ENCODE data around the gene HAPLN3. TPM values are rescaled to one million over a fixed set of nuclear protein-coding genes. Genes with fewer than 3 reads are reported as not detected.

Gene HAPLN3
- total RNA-seq, 1 experiment from 2014 or later: 42.4 TPM

DNA sequence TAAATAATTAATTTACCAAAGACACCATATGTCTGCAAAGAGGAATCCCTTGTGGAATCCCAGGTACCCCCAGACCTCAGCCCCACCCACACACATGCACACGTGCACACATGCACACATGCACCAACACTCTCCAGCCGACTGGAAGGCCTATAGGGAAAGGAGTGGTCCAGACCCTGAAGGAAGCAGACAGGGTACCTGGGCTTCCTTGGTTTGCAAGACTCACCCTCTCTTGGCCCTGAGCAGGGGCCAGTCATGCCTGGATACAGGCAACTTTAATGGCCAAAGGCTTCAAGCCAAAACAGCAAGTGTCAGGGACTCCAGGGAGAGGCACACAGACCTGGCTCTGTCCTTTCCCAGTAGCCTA is 8.9 kb upstream of the HAPLN3 start:
- no peak overlapping the region for H2AFZ ChIP-seq (ENCODE audit: low read length)
- H3K27ac ChIP-seq (ENCODE audit: insufficient read length, low read depth, low read length): no peak overlapping the region
- no peaks in the 10 kb centered on the region for H3K23me2 ChIP-seq (ENCODE audit: insufficient read length, low read depth, low read length, poor library complexity, severe bottlenecking)
- TF ChIP-seq, protein P1, sequence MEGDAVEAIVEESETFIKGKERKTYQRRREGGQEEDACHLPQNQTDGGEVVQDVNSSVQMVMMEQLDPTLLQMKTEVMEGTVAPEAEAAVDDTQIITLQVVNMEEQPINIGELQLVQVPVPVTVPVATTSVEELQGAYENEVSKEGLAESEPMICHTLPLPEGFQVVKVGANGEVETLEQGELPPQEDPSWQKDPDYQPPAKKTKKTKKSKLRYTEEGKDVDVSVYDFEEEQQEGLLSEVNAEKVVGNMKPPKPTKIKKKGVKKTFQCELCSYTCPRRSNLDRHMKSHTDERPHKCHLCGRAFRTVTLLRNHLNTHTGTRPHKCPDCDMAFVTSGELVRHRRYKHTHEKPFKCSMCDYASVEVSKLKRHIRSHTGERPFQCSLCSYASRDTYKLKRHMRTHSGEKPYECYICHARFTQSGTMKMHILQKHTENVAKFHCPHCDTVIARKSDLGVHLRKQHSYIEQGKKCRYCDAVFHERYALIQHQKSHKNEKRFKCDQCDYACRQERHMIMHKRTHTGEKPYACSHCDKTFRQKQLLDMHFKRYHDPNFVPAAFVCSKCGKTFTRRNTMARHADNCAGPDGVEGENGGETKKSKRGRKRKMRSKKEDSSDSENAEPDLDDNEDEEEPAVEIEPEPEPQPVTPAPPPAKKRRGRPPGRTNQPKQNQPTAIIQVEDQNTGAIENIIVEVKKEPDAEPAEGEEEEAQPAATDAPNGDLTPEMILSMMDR (conservative IDR thresholded peaks at IDR 0.05): no peak
- H3K79me1 ChIP-seq (ENCODE audit: insufficient read depth, low read depth, low read length, poor library complexity, severe bottlenecking): peaks cover 7% of the 10 kb centered on the region
- no peaks in the 10 kb centered on the region for H3K27me3 Mint-ChIP-seq (ENCODE audit: low read depth)
- H4K91ac ChIP-seq (ENCODE audit: insufficient read length, low read depth, low read length): no peak overlapping the region
- peaks cover 29 to 88% of the 10 kb centered on the region in 2 experiments for H3K4me1 Mint-ChIP-seq
- H3K9ac ChIP-seq (ENCODE audit: extremely low read depth, insufficient read length, low read length): no peak overlapping the region
- no peaks in the 10 kb centered on the region for H4K20me1 ChIP-seq (ENCODE audit: control insufficient read depth, insufficient read depth, insufficient read length)
- H3K18ac ChIP-seq (ENCODE audit: insufficient read length, low read depth, low read length): no peak overlapping the region
- H2BK120ac ChIP-seq (ENCODE audit: low read depth, low read length, poor library complexity, severe bottlenecking): no peak overlapping the region
- H3K4me2 ChIP-seq (ENCODE audit: insufficient read depth, insufficient read length, low read length): no peak overlapping the region
- H4K8ac ChIP-seq (replicated peaks; ENCODE audit: insufficient read length, low read depth, low read length): no peak overlapping the region
- H3K9me3 Mint-ChIP-seq: no peaks in the 10 kb centered on the region
- no peak overlapping the region for H2BK20ac ChIP-seq (ENCODE audit: low read depth, low read length, poor library complexity, severe bottlenecking)
- H4K5ac ChIP-seq (ENCODE audit: insufficient read length, low read depth, low read length): no peak overlapping the region
- peaks cover 78 to 98% (median 97%) of the 10 kb centered on the region in 3 experiments for H3K36me3 Mint-ChIP-seq (ENCODE audit: insufficient read depth in 1 of 3, low read depth in 3 of 3)
- H3K14ac ChIP-seq (ENCODE audit: insufficient read depth, low read length): no peak overlapping the region
- H3K79me2 ChIP-seq (ENCODE audit: insufficient read depth, low read length): no peaks in the 10 kb centered on the region; the same call in 1 of the 2 replicates
- H3K9me3 ChIP-seq (ENCODE audit: control insufficient read depth, low read depth, low read length): no peaks in the 10 kb centered on the region
- peak overlapping the region in 1 of 3 experiments; percentile 91; a peak in 2 of 7 replicates for H3K27ac Mint-ChIP-seq
- 0 out of 2 replicates have a peak, but pooled peaks cover 2% of the 10 kb centered on the region for H3K4me1 ChIP-seq (ENCODE audit: insufficient read depth, low read length)
- WGBS (ENCODE audit: extremely low coverage, insufficient read length, low lambda C conversion rate): no CpG with 5 or more reads among the region's 2 CpGs
- H3T11ph ChIP-seq (ENCODE audit: low read length): no peak overlapping the region
- H2BK15ac ChIP-seq (ENCODE audit: low read depth, low read length): no peak overlapping the region
- no peak overlapping the region for H2BK12ac ChIP-seq (ENCODE audit: insufficient read length, low read depth, low read length)
- H3K4ac ChIP-seq (ENCODE audit: low read depth, low read length): no peak overlapping the region
- no peak overlapping the region for H3K23ac ChIP-seq (ENCODE audit: insufficient read length, low read depth, low read length)
- no peak for DNase-seq
- H3K56ac ChIP-seq (ENCODE audit: insufficient read length, low read depth, low read length): no peak overlapping the region
- no peak overlapping the region for H2AK5ac ChIP-seq (ENCODE audit: insufficient read length, low read length)
- no peak overlapping the region for H2BK5ac ChIP-seq (ENCODE audit: insufficient read length, low read length)
- no peaks in the 10 kb centered on the region for H3K27me3 ChIP-seq (ENCODE audit: insufficient read depth, low read length)
- H3K4me3 Mint-ChIP-seq: no peak overlapping the region
